Measurements from ENCODE around the gene CSTF1.

- TF ChIP-seq CTCF (IDR thresholded peaks at IDR 0.05) (no peak), POLR2A (IDR thresholded peaks at IDR 0.05) (no peak), POLR2AphosphoS5 (IDR thresholded peaks at IDR 0.05) (no peak)
These were observed 11.0 kb downstream of the CSTF1 start for GRCh38 chr20:56403465-56403864.

All from prostate gland (tissue), 2 donors.